ENCODE results near the gene SGCD.

GRCh38 chr5:156474251-156474650, 147.3 kb downstream of the SGCD start:
- TF ChIP-seq CTCF (IDR thresholded peaks at IDR 0.05) (no peak), POLR2A (IDR thresholded peaks at IDR 0.05) (no peak)
